HG03460 (cell line): ENCODE measurements around the gene IPCEF1.
A peak's percentile ranks its signal among the peaks of the same experiment; 100 is the strongest.

Source experiments
- ATAC-seq: cut with Tn5 transposase; IDR thresholded peaks from one replicate; pipeline ENCODE4 v1.9.1; 2021; ENCODE audit not compliant: unreplicated experiment

IPCEF1 gene

GRCh38 chr6:154297721-154298120, 58.9 kb downstream of the IPCEF1 start:
- no peak for ATAC-seq

DNA sequence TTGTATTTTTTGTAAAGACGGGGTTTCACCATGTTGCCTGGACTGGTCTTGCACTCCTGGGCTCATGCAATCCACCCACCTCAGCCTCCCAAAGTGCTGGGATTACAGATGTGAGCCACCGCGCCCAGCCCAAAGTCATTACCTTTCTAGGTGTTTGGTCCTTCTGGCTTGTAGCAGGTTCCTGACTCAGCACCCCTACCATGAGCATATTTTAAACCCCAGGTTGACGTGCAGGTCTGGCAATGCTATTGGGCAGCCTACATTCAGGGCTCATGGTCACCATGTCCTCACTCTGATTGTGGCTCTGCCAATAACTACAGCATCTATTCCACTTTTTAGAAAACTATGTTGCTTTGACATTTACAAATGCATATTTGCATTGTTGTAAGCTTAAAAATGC, 59.4 kb downstream of the IPCEF1 start:
- no peak for ATAC-seq

- no peak for ATAC-seq
Observed at GRCh38 chr6:154295733-154296132, 60.9 kb downstream of the IPCEF1 start.

DNA sequence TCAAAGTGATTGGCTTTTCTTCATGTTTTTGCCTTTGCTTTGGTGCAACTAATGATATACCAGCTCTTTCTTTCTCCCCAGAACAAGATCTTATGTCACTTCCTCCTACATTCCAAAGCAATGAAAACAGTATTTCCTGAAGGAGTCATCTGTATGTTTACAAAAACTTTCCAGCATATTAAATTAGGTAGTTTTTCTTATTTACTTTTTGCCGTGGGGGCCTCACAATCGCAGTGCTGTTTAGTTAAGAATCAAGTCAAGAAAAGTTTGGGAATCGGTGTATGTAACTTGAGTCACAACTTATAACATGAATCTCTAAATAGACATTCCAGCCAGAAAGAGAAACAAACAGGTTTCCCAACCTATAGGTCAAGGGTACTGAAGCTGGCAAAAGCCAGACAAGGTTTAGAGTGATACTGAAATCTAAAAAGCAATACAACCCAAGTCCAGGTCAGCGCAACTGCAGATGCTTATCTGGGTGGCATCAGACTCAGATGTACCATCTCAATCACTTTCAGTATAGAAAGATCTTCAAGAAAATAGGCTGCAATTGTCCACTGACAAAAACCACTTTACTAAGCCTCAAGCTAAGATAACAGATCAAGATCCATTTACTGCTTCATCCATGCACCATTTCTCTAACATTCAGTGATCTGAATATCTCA, 63.6 kb downstream of the IPCEF1 start:
- no peak for ATAC-seq

- ATAC-seq = no peak
Observed at GRCh38 chr6:154292066-154292465, 64.5 kb downstream of the IPCEF1 start.

DNA sequence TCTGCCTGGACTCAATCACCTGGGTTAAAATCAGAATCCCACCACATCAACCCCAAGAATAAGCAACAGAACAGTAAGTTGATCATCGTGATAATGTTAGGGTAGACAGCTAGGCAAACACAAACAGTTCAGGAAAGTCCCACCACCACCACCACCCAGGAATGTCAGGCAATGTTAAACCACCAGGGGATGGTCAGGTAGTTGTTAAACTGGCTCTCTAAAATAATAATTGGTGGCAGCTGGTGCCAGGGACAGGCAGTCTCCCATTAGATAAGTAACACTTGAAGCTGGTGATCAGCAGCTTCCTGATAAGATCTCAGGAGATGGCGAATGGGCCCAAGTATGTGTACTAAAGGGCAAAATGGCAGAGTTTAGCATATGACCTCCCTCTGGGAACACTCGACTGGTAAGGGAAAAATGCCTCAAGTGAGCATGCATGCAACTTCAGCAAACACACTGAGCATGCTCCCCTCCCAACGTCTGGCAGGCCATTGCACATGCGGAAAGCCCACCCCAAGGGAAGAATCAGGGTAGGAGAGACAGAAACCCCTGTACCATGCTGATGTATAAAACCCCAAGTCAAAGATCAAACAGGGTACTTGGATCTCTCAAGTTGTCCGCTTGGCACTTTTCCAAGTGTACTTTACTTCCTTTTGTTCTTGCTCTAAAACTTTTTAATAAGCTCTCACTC, 66.6 kb downstream of the IPCEF1 start:
- no peak for ATAC-seq

GRCh38 chr6:154285826-154286225, 70.8 kb downstream of the IPCEF1 start:
- no peak for ATAC-seq

- no peak for ATAC-seq
Observed at GRCh38 chr6:154284313-154284853, 72.2 kb downstream of the IPCEF1 start.

GRCh38 chr6:154280521-154280920, 76.1 kb downstream of the IPCEF1 start:
- ATAC-seq = no peak

GRCh38 chr6:154277629-154278017, 79.0 kb downstream of the IPCEF1 start:
- peak; percentile 12 for ATAC-seq

DNA sequence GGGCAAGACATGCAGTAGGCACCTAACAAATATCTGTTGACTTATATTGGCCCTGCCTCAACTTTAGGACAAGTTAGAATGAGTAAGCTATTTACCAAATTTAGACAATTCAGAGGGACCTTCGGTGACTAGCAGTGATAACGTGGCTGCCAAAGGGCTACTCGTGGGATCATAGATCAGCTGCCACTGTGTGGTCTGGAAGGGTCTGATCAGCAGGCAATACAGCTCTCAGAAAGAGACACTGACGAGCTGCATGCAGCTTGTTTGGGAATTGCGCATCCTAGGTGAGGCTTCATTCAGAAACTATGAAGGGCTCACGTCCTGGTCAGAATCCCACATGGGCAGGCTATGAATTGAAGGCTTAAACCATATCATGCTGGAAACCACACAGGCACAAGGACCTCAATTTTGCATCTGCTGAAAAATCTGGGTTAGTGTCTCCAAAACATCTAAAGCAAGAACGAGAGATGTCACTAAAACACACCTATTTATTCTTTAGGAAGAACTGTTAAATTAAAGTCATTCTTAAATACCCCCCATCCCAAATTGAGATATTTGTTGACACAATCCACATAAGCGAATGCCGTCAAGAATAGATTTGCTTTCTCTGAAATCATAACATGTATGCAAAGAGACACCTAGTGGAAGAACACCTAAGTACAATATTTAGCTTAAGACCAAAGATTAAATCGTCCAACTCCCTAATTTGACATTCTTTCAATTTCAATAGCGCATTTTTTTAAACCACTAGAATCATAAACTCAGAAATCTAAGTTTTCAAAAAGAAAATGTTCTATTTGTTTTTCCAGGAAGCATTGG, 79.6 kb downstream of the IPCEF1 start:
- peak; percentile 67 for ATAC-seq

DNA sequence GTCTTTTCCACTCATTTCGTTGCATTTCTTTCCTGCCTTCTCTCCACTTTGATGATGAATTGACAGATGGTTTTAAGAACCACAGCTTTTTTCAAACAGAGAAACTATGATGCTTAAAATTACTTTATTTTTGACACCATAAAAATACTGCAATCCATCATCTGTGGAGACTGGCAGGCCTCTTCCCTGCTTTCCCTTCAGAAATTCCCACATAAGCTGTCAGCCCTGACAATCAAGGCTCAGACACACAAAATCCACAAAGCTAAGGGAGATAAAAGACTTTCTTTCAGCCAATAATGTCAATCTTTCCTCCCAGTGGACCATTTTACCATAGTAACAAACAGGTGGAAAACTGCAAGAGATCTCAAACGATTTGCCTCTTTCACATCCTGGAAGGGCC, 82.4 kb downstream of the IPCEF1 start:
- ATAC-seq = no peak

DNA sequence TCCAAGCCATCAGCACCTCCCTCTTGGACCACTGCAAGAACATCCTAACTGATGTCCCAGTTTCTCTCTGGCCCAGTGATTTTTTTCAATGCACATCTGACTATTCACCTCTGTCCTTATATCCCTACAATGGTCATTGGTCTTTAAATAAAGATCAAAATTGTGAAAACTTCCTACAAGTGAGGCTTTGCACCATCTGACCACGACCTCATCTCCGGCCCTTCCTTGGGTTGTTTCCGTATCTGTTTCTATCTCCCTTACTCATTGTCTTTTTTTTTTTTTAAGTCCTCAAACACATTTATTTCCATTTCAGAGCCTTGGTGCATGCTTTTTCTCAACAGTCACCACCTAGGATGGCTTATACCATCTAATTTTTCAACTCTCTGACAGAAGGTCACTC, 88.1 kb downstream of the IPCEF1 start:
- no peak for ATAC-seq

GRCh38 chr6:154267508-154268106, 89.0 kb downstream of the IPCEF1 start:
- ATAC-seq = no peak

DNA sequence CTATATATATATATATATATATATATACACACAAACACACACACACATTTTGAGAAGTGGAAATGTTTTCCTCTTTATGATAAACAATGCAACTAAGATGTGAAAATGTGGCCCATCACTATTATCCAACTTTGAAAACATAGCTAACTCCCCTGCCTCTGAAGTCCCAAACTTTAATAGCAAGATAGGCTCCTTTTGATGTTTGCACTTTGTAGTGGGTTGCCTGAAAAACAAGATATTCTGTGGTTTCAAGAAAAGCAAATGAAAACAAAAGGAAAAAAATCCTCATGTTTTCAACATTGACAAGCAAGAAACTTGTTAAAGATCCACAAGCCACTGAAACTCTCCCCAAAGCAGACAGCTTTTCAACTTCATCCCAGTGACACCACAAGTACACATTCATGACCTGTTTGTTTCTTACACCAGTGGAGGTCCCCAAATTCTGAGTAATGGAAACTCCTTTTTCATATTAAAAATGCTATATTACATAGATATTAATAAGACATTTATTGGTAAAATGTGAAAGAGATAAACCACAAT, 90.0 kb downstream of the IPCEF1 start:
- ATAC-seq = no peak

DNA sequence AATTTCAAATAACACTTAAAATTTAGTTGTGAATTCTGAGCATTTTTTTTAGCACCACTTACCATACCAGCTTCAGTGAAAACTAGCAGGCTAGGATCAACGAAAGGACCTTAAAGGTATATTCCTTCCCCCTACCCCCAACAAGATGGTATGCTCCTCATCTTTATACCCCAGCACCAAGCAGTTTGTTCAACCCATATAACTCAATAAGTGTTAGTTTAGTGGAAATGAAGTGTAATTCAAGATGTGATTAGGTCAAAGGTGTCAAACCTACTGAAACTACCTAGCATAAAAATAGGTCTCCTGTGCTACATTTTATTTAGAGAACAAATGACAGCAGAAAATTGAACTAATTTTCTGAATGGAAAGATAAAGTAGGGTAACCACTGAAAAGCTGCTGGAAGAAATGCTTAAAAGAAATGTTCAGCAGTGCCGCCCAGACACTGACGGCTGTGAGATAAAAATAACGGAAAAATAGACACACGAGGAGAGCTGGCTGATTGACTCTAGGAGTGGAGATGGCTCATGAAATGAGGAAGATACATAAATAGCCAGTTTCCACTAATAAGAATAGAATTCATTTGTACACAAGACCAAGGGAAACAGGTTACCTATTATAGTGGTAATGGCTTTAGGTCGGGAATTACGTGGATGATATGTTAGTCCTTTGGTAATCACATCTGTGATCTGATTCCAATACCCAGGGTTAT, 94.8 kb downstream of the IPCEF1 start:
- ATAC-seq = no peak

- ATAC-seq = peak; percentile 77
Observed at GRCh38 chr6:154258064-154258757, 98.4 kb downstream of the IPCEF1 start.

DNA sequence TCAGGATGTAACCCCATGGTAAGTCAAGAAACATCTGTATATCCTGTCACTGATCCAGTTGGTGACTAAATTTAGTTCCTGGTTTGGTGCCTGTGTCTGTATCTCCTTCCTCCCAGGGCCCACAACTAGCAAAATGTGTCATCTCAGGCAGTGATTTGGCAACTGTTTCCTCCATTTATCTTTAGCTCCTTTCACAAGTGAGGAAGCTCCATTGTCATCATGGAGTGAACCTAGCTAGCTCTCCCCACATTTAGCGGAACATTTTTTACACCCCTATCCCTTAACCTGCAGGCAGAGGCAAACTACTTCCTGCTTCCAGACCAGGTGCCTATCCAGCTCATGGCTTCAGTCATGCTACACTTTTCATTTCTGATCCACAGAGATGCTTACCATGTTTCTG, 99.5 kb downstream of the IPCEF1 start:
- no peak for ATAC-seq

DNA sequence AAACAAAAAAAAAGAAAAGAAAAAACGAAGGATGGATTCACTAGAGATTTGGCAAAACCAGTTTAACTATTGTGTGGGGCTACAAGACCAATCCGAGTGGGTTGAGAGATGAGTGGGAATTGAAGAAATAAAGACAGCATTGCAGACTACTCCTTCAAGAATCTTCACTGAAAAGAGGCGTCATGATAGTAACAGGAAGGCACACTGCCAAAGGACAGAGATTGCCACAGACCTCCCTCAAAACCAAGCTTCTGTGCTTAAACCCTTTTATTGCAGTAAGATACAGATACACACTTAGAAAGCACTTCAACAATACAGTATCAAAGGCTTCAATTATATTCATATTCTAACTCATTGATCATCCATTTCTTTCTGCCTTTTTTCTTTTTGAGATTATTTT, 103.9 kb downstream of the IPCEF1 start:
- no peak for ATAC-seq

DNA sequence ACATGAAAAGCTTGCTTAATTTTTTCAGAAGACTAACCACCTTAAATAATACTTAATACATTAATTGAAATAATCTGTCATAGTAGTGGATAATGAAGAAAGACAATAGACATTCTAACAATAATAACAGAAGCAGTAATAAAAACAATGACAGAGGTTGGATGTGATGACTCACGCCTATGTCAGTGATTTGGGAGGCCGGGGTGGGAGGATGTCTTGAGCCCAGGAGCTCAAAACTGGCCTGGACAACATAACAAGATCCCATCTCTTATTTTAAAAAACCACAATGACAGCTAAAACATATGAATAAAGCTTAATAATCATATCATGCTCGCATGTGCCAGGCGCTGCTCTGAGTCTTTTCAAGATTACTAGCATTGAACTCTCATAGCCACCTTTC, 105.5 kb downstream of the IPCEF1 start:
- no peak for ATAC-seq
